Measurements from ENCODE around the gene TAAR8.

DNA sequence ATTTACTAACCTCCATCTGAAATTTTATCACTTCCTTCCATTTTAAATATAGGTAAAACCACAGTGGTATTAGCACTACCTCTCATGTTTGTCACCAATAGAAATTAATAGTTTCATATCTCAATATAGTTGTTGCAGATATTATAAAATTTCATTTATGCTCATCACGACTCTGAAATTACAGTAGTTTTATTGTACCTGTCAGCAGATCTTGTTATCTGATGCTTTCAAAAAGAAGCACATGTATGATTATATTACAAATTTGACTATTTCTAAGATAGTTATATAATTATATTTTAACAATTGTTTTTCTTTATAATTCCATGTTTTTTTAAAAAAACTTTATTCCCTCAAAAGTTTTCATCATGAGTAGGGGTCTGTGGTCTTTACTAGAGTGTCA, 32.2 kb downstream of the TAAR8 start:
- TF ChIP-seq, protein P1, sequence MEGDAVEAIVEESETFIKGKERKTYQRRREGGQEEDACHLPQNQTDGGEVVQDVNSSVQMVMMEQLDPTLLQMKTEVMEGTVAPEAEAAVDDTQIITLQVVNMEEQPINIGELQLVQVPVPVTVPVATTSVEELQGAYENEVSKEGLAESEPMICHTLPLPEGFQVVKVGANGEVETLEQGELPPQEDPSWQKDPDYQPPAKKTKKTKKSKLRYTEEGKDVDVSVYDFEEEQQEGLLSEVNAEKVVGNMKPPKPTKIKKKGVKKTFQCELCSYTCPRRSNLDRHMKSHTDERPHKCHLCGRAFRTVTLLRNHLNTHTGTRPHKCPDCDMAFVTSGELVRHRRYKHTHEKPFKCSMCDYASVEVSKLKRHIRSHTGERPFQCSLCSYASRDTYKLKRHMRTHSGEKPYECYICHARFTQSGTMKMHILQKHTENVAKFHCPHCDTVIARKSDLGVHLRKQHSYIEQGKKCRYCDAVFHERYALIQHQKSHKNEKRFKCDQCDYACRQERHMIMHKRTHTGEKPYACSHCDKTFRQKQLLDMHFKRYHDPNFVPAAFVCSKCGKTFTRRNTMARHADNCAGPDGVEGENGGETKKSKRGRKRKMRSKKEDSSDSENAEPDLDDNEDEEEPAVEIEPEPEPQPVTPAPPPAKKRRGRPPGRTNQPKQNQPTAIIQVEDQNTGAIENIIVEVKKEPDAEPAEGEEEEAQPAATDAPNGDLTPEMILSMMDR (conservative IDR thresholded peaks at IDR 0.05): no peak
- TF ChIP-seq EZH2 (IDR thresholded peaks at IDR 0.05; ENCODE audit: low read depth): no peak
